A549 (cell line): ENCODE data around the gene PRSS23. TPM values are rescaled to one million over a fixed set of nuclear protein-coding genes. Genes with fewer than 3 reads are reported as not detected.

Source experiments
- ATAC-seq, 2 experiments: fragments of 200-7000 bp in 1 of 2; fragments of >200 bp in 1 of 2; cut with Nextera tagmentation in 1 of 2; cut with Tn5 transposase in 1 of 2; 3 replicates each; pipeline versions ENCODE4 v1.8.0 to v1.9.1; 2018 to 2020; ENCODE audit warnings: mild to moderate bottlenecking in 1 of 2, moderate library complexity in 1 of 2
- CTCF ChIA-PET: fragments of 300-600 bp; sonication (Branson Sonifier 250); formaldehyde crosslinking; extraction: SDS; loops from one replicate; lab custom pipeline; 2021; ENCODE audit warnings: antibody characterized with exemption, inconsistent platforms; lab: Yijun Ruan, JAX
- POLR2A ChIA-PET: fragments of 350-600 bp; formaldehyde crosslinking; extraction: SDS; loops from one replicate; lab custom pipeline; 2021; ENCODE audit warnings: antibody characterized with exemption, inconsistent platforms; lab: Yijun Ruan, JAX
- DNase-seq, 2 experiments: peaks; one replicate each; pipeline versions ENCODE4 v3.0.0 to v3.0.0-alpha.2; 2011 to 2016; ENCODE audit warnings: low read depth in 1 of 2, low spot score in 1 of 2
- FAIRE-seq: peaks from 2 replicates; lab custom pipeline; 2011; peaks lifted over from hg19 to GRCh38; lab: Jason Lieb, UNC
- H3K27ac ChIP-seq, 2 experiments: fragments of >200 bp; sonication (Bioruptor Twin); formaldehyde crosslinking; 3 replicates each; pipeline ENCODE4 v1.5.1; 2016 to 2017
- H3K4me1 ChIP-seq: fragments of >200 bp; sonication (Bioruptor Twin); formaldehyde crosslinking; 3 replicates; pipeline ENCODE4 v1.6.1; 2016
- H3K4me2 ChIP-seq: fragments of >200 bp; sonication (Bioruptor Twin); formaldehyde crosslinking; 3 replicates; pipeline ENCODE4 v1.6.1; 2016
- H3K4me3 ChIP-seq: fragments of >200 bp; sonication (Bioruptor Twin); formaldehyde crosslinking; 3 replicates; pipeline ENCODE4 v1.5.1; 2016
- H3K9me3 ChIP-seq: fragments of >200 bp; sonication (Bioruptor Twin); formaldehyde crosslinking; 3 replicates; pipeline ENCODE4 v1.6.1; 2016
- CBX2 ChIP-seq: fragments of 200-600 bp; sonication (generic); IDR thresholded peaks from 2 replicates; pipeline ENCODE4 v1.6.1; 2016; ENCODE audit warnings: low read depth, mild to moderate bottlenecking, borderline replicate concordance
- CBX8 ChIP-seq: fragments of 200-600 bp; sonication (generic); IDR thresholded peaks from 2 replicates; pipeline ENCODE4 v1.6.1; 2016
- ESRRA ChIP-seq: fragments of 150-350 bp; IDR thresholded peaks from 2 replicates; pipeline ENCODE4 v1.6.1; 2014; ENCODE audit warnings: mild to moderate bottlenecking, low read length, borderline replicate concordance
- HOXB13 ChIP-seq: fragments of 250-450 bp; sonication (Bioruptor Pico); IDR thresholded peaks from 2 replicates; pipeline ENCODE4 v1.5.0; 2020; ENCODE audit warnings: low read depth, mild to moderate bottlenecking, moderate library complexity
- HOXB5 ChIP-seq: fragments of 250-450 bp; sonication (Bioruptor Pico); IDR thresholded peaks from 2 replicates; pipeline ENCODE4 v1.5.0; 2020; ENCODE audit warnings: mild to moderate bottlenecking, moderate library complexity
- KDM1A ChIP-seq: fragments of 200-600 bp; sonication (generic); IDR thresholded peaks from 2 replicates; pipeline ENCODE4 v1.6.1; 2016; ENCODE audit warnings: low read depth, mild to moderate bottlenecking
- MAFK ChIP-seq: fragments of 450-650 bp; IDR thresholded peaks from 2 replicates; pipeline ENCODE4 v1.6.1; 2014; ENCODE audit not compliant: partially characterized antibody
- MYC ChIP-seq: IDR thresholded peaks from 2 replicates; pipeline ENCODE4 v1.6.1; 2012; ENCODE audit warnings: mild to moderate bottlenecking, inconsistent platforms, low read length, improper control_type of control experiment, borderline replicate concordance
- NR3C1 ChIP-seq: fragments of >200 bp; sonication (Bioruptor Twin); formaldehyde crosslinking; IDR thresholded peaks from 3 replicates; pipeline ENCODE4 v1.6.1; 2017
- PHF8 ChIP-seq: fragments of 200-600 bp; sonication (generic); IDR thresholded peaks from 2 replicates; pipeline ENCODE4 v1.6.1; 2016; ENCODE audit warnings: low read depth, mild to moderate bottlenecking, antibody characterized with exemption, moderate library complexity, borderline replicate concordance
- POLR2AphosphoS2 ChIP-seq: conservative IDR thresholded peaks from 2 replicates; pipeline ENCODE4 v1.6.1; 2012; ENCODE audit warnings: low read length, improper control_type of control experiment, inconsistent platforms
- RAD21 ChIP-seq, 2 experiments: fragments of >200 bp in 1 of 2; sonication (Bioruptor Twin) in 1 of 2; formaldehyde crosslinking in 1 of 2; IDR thresholded peaks in 1 of 2; conservative IDR thresholded peaks in 1 of 2; 2 replicates in 1 of 2; 3 replicates in 1 of 2; pipeline ENCODE4 v1.6.1; 2012 to 2018; ENCODE audit warnings: inconsistent platforms in 1 of 2
- RFX5 ChIP-seq: fragments of 450-650 bp; IDR thresholded peaks from 2 replicates; pipeline ENCODE4 v1.7.1; 2014; ENCODE audit warnings: antibody characterized with exemption, mild to moderate bottlenecking, moderate library complexity
- SMC3 ChIP-seq: fragments of >200 bp; sonication (Bioruptor Twin); formaldehyde crosslinking; IDR thresholded peaks from 3 replicates; pipeline ENCODE4 v1.6.1; 2018; ENCODE audit warnings: inconsistent platforms
- SREBF2 ChIP-seq: fragments of 450-650 bp; IDR thresholded peaks from 2 replicates; pipeline ENCODE4 v1.6.1; 2014; ENCODE audit warnings: mild to moderate bottlenecking, moderate library complexity
- TFCP2L1 ChIP-seq: fragments of 250-450 bp; sonication (Bioruptor Pico); IDR thresholded peaks from 2 replicates; pipeline ENCODE4 v1.5.0; 2021; ENCODE audit warnings: mild to moderate bottlenecking
- USF2 ChIP-seq: fragments of 450-650 bp; IDR thresholded peaks from 2 replicates; pipeline ENCODE4 v1.6.1; 2014; ENCODE audit warnings: antibody characterized with exemption
- WGBS: methylation state at CpG from one replicate; pipeline ENCODE4 v1.1.6; 2017; ENCODE audit errors: missing lambda C conversion rate; 5-methylcytosine and 5-hydroxymethylcytosine counted together
- polyA plus RNA-seq, 4 experiments: library from polyadenylated mRNA; depleted of rRNA in 3 of 4; stranded (reverse); fragments of >200 nt; fragmentation: RNase III in 1 of 4; extraction: RNeasy Plus Mini Kit Qiagen cat#74134 plus additional on column Dnase treatment in 1 of 4; gene quantifications; 2 replicates in 3 of 4; 3 replicates in 1 of 4; pipeline ENCODE4 v1.2.3, GENCODE V29; 2011 to 2017
- TF ChIP-seq, protein P1 (sequence below): fragments of 250-450 bp; sonication (Bioruptor Pico); IDR thresholded peaks from 2 replicates; pipeline ENCODE4 v1.5.0; 2021; ENCODE audit warnings: mild to moderate bottlenecking, moderate library complexity, borderline replicate concordance
- TF ChIP-seq, protein P2 (sequence below): fragments of >200 bp; sonication (Bioruptor Twin); formaldehyde crosslinking; IDR thresholded peaks from 2 replicates; pipeline ENCODE4 v1.6.1; 2016

Gene PRSS23
- polyA plus RNA-seq, 2 of the 4 experiments (the other 2 are of a cell fraction), result 217 to 240 TPM

GRCh38 chr11:86849679-86850078 is 49.3 kb downstream of the PRSS23 start:
- 86% methylated on average over 2 of the region's 2 CpGs for WGBS
- Histone ChIP-seq H3K4me1 (no peaks in the 10 kb centered on the region), H3K27ac (no peak overlapping the region), H3K4me3 (no peak overlapping the region), H3K9me3 (no peaks in the 10 kb centered on the region), H3K4me2 (no peak overlapping the region)
- TF ChIP-seq CBX8, result no peak
- TF ChIP-seq SREBF2, result no peak
- no peak for TF ChIP-seq SMC3
- no peak for TF ChIP-seq HOXB5
- TF ChIP-seq MYC, result no peak
- TF ChIP-seq, protein P1, sequence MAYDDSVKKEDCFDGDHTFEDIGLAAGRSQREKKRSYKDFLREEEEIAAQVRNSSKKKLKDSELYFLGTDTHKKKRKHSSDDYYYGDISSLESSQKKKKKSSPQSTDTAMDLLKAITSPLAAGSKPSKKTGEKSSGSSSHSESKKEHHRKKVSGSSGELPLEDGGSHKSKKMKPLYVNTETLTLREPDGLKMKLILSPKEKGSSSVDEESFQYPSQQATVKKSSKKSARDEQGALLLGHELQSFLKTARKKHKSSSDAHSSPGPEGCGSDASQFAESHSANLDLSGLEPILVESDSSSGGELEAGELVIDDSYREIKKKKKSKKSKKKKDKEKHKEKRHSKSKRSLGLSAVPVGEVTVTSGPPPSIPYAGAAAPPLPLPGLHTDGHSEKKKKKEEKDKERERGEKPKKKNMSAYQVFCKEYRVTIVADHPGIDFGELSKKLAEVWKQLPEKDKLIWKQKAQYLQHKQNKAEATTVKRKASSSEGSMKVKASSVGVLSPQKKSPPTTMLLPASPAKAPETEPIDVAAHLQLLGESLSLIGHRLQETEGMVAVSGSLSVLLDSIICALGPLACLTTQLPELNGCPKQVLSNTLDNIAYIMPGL (CRISPR knock-in tag), result no peak
- TF ChIP-seq NR3C1, result no peak
- no peak for TF ChIP-seq POLR2AphosphoS2
- no peak for TF ChIP-seq PHF8
- no peak for TF ChIP-seq USF2
- TF ChIP-seq TFCP2L1 (CRISPR knock-in tag), result no peak
- TF ChIP-seq MAFK, result no peak
- TF ChIP-seq RFX5, result no peak
- TF ChIP-seq ESRRA, result no peak
- TF ChIP-seq KDM1A, result no peak
- TF ChIP-seq, protein P2, sequence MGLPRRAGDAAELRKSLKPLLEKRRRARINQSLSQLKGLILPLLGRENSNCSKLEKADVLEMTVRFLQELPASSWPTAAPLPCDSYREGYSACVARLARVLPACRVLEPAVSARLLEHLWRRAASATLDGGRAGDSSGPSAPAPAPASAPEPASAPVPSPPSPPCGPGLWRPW, result no peak
- TF ChIP-seq RAD21 (conservative IDR thresholded peaks at IDR 0.05 in 1 of 2, IDR thresholded peaks at IDR 0.05 in 1 of 2), result no peak
- no peak for TF ChIP-seq CBX2
- TF ChIP-seq HOXB13 (CRISPR knock-in tag), result no peak
- DNase-seq, result no peak
- POLR2A ChIA-PET, result no interaction called here
- FAIRE-seq, result no peak
- no peak for ATAC-seq
- CTCF ChIA-PET, result interaction anchor here (1.1 to 3.8 kb wide), 2 partner anchors 17 to 20 kb away, joined by 3 to 22 read pairs; no protein-coding TSS in a partner anchor

Other genes with a start within 250 kb of the PRSS23 start
- 21.4 and 22.3 TPM in 2 replicates for gene ME3, start 127.9 kb upstream of the PRSS23 start, polyA plus RNA-seq (2011; rRNA removed)
- gene ME3, start 127.9 kb upstream of the PRSS23 start, polyA plus RNA-seq (2017; fragmentation: RNase III; extraction: RNeasy Plus Mini Kit Qiagen cat#74134 plus additional on column Dnase treatment), result 19.7 to 23.5 TPM (median 20.1 TPM) in 3 replicates
- gene FZD4, start 154.9 kb downstream of the PRSS23 start, polyA plus RNA-seq (2011; rRNA removed), result 0.90 and 1.3 TPM in 2 replicates
- gene FZD4, start 154.9 kb downstream of the PRSS23 start, polyA plus RNA-seq (2017; fragmentation: RNase III; extraction: RNeasy Plus Mini Kit Qiagen cat#74134 plus additional on column Dnase treatment), result 0.61 to 0.67 TPM (median 0.66 TPM) in 3 replicates
- gene TMEM135, start 237.4 kb downstream of the PRSS23 start, polyA plus RNA-seq (2011; rRNA removed), result 17.7 and 18.4 TPM in 2 replicates
- gene TMEM135, start 237.4 kb downstream of the PRSS23 start, polyA plus RNA-seq (2017; fragmentation: RNase III; extraction: RNeasy Plus Mini Kit Qiagen cat#74134 plus additional on column Dnase treatment), result 10.7 to 18.5 TPM (median 17.8 TPM) in 3 replicates